Ureter (tissue), 1 donor: Measurements from ENCODE around the gene POU2AF1. TPM values are rescaled to one million over a fixed set of nuclear protein-coding genes. Genes with fewer than 3 reads are reported as not detected.
"Not testable (repeated sequence)": the region's sequence is repeated elsewhere in the genome, so short reads cannot be mapped to it uniquely, and the experiment has no call there.

Source experiments
- DNase-seq: peaks from one replicate; pipeline ENCODE4 v3.0.0-alpha.2; 2020; ENCODE audit warnings: low spot score
- total RNA-seq: library from RNA; stranded (reverse); gene quantifications from one replicate; pipeline ENCODE4 v1.2.4, GENCODE V29; 2023
- donor health status: DM: yes; HTN: yes; CAD: no.

Gene POU2AF1
- total RNA-seq, 1 donor from 2014 or later = 21.7 TPM

- not testable (repeated sequence) for DNase-seq
Measured at GRCh38 chr11:111320199-111320598, 58.9 kb downstream of the POU2AF1 start.

- DNase-seq = peak; percentile 6
Measured at GRCh38 chr11:111319296-111319695, 59.8 kb downstream of the POU2AF1 start.

- DNase-seq = peak; percentile 22
Measured at GRCh38 chr11:111312076-111312475, 67.0 kb downstream of the POU2AF1 start.

GRCh38 chr11:111310723-111311122 lies 68.4 kb downstream of the POU2AF1 start:
- peak; percentile 28 for DNase-seq

- peak; percentile 64 for DNase-seq
Measured at GRCh38 chr11:111310088-111310487, 69.0 kb downstream of the POU2AF1 start.

DNA sequence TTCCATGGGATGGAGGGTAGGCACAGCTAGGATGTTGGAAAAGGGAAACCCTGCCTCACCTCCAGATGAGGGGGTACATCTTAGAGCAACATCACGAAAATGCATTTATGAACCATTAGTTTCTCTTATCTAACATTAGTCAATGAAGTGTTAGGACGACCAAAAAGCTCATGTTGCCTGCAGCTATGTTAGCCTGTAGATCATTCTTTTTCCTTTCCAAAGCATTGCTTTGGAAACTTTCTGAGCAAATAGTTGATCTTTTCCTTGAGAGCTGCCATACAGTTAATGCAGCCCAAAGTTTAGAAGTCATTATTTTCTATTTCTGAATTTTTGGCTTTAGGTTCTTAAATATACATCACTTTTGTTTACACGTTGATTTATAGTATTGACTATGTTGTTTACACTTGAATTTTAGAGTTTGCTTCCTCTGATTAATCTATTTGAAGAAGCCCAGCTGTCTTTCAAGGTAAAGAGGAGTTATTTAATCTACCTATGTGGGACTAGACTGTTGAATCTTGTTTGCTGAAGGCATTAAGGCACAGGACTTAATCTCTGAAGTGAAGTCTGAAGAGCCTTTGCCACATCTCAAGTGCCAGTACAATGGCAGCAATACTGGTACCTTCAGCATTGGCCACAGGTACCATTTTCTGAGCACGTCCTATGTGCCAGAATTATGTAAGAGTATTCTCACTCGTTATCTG lies 69.7 kb downstream of the POU2AF1 start:
- peak; percentile 4 for DNase-seq

GRCh38 chr11:111308140-111308539 lies 70.9 kb downstream of the POU2AF1 start:
- peak; percentile 41 for DNase-seq

GRCh38 chr11:111307472-111308108 lies 71.5 kb downstream of the POU2AF1 start:
- peak; percentile 7 for DNase-seq

GRCh38 chr11:111306321-111306720 lies 72.8 kb downstream of the POU2AF1 start:
- DNase-seq = no peak

- DNase-seq = no peak
Measured at GRCh38 chr11:111305876-111306275, 73.2 kb downstream of the POU2AF1 start.

GRCh38 chr11:111305162-111305802 lies 73.8 kb downstream of the POU2AF1 start:
- DNase-seq = no peak

- peak; percentile 76 for DNase-seq
Measured at GRCh38 chr11:111303461-111303860, 75.6 kb downstream of the POU2AF1 start.

DNA sequence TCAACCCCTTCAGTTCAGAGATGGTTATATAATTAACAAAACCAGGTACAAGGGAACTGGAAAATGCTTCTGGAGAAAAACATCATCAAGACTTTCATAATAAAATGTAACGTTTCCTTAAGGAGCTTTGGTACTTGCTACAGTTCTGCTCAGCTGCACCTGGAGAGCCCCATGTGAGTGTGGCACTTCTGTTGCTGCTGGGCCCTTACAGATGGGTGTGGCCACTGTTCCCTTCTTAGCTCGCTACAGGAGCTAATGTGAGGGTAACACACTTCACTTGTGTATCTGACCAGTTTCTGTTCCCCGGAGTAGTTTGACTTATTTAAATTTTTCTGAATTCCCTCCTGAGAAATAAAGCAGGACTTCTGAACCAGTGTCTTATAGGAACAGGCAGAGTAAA lies 76.8 kb downstream of the POU2AF1 start:
- DNase-seq = no peak

Other genes with a start within 250 kb of the POU2AF1 start
- gene POU2AF2, start 133.6 kb downstream of the POU2AF1 start, total RNA-seq = 1.2 TPM
- gene POU2AF3, start 80.7 kb downstream of the POU2AF1 start, total RNA-seq = 15.9 TPM
- gene BTG4, start 133.1 kb upstream of the POU2AF1 start, total RNA-seq = not detected
- gene HOATZ, start 135.5 kb upstream of the POU2AF1 start, total RNA-seq = not detected
- 8.6 TPM for gene LAYN, start 161.4 kb upstream of the POU2AF1 start, total RNA-seq
- 20.7 TPM for gene SIK2, start 223.2 kb upstream of the POU2AF1 start, total RNA-seq